HG02885 (cell line): ENCODE data around the gene SGF29.
"Not testable (repeated sequence)": the region's sequence is repeated elsewhere in the genome, so short reads cannot be mapped to it uniquely, and the experiment has no call there.

ENCODE experiments used
- ATAC-seq: cut with Tn5 transposase; IDR thresholded peaks from one replicate; pipeline ENCODE4 v1.9.1; 2021; ENCODE audit warnings: mild to moderate bottlenecking; ENCODE audit not compliant: unreplicated experiment, poor library complexity

Gene SGF29

DNA sequence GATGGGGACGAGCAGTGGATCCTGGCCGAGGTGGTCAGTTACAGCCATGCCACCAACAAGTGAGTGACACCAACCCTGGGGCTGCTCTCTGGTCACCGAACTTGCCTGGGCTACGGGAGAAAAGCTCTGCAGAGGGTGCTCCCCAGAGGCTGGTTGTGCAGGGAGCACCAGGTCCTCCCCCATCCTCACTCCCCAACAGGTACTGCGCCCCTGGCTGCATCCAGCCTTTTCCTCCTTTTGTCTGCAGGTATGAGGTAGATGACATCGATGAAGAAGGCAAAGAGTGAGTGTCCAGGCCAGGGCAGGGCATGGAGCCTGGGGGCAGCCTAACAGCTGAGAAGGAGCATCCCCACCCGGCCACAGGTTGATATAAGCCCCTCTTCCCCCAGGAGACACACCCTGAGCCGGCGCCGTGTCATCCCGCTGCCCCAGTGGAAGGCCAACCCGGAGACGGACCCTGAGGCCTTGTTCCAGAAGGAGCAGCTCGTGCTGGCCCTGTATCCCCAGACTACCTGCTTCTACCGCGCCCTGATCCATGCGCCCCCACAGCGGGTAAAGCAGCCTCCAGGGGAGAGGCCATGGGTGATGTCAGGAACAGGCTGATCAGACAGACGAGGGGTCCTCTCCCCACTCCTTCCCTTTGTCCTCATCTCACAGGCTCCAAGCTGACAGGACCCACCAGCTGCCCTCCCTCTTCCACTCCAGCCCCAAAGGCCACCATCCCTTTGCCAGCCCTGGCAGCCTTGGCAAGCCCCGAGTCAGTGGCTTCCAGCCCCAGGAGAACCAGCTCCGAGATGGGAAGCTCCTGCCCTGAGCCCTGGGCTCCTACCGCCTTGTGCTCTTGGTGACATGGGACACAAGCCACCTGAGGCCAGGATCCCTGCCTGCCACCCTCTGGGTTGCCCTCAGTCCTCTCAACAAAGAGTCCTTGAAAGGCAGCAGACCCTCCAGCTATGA, 36.9 kb downstream of the SGF29 start:
- no peak for ATAC-seq

DNA sequence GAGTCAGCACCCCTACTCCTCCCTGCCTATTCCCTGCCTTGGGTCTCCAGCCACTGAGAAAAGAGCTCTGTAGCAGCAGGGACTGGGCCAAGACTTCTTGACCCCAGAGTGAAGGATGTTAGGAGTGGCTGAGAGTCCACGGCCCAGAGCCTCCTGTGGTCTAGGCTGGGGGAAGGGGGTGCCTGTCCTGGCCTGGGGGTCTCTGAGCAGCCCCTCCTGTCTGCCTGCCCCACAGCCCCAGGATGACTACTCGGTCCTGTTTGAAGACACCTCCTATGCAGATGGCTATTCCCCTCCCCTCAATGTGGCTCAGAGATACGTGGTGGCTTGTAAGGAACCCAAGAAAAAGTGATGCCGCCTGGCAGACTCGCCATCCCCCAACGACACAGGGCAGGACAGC, 37.6 kb downstream of the SGF29 start:
- ATAC-seq = no peak

DNA sequence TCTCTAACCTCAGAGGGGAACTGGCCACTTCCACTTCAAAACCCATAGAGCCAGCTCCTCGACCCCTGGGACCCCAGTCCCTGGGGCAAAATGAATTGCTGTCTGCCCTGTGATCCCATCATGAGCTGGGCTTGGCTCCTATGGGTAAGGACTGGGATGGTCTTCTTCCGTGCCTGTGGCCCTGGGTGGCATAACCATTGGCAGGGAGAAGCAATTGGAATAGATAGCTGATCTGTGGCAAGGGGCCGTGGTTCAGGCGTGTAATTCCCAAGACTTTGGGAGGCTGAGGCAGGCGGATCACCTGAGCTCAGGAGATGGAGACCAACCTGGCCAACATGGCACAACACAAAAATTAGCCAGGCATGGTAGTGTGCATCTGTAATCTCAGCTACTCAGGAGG, 38.8 kb downstream of the SGF29 start:
- ATAC-seq = no peak

DNA sequence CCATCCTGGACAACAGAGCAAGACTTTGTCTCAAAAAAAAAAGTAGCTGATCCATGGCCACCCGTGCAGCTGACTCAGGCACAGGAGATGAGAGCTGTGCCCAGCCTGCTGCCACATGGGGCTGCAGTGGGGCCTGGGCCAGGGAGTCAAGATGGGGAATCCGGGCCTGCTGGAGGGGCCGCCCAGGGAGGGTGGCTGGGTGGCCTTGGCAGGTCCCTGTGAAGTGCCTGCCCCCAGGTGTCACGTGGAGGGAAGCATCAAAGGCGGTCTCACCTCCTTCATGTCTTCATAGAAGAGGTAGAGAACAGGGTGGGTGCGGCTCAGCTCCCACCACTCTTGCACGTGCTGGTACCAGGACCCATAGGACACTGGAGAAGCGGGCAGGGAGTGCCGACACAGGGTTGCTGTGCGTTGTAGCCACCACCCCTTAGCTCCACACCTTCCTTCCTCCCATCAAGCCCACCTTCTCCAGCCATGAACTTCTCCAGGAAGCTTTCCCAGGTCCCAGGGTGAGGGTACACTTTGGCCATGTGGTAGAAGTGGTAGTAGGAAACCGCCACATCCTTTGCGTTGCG, 39.3 kb downstream of the SGF29 start:
- ATAC-seq = no peak

DNA sequence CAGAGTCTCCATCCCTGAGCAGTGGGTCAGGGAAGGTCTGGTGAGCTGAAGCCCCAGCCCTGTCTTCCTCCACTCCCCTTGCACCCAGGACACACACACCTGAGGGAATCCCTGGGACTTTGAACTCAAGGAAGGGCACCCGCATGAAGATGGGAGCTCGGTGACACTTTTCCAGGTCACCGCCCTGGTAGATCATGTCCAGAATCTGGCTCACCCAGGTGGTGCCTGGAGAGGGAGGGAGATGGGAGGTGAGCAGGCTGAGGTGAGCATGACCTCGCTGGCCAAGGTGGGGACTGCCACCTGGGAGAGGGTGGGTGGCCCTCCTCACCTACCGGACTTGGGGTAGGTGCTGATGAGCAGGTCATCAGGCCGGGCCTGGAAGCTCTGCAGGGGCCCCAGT, 41.7 kb downstream of the SGF29 start:
- ATAC-seq = not testable (repeated sequence)

DNA sequence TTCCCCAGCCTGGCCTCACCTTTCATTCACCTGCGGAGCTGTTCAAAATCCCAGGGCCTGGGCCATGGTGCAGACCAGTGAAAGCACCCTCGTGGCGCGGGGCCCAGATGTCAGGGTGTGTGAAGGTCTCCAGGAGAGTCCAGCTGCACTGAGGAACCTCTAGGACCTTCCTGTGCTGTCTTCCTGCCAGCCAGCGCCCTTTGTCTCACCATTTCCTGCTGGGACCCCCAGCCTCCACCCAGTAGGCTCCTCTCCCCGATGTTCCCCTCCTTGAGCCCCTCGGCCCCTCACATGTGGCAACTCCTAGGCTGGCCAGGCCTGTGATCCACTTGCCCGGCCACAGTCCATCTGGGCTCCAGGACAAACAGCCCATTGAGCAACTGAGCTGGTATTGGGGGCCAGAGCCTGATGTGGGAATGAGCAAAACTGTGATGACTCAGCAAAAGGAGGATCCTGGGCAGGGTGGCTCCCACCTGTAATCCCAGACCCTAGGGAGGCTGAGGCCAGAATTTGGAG, 42.5 kb downstream of the SGF29 start:
- no peak for ATAC-seq

DNA sequence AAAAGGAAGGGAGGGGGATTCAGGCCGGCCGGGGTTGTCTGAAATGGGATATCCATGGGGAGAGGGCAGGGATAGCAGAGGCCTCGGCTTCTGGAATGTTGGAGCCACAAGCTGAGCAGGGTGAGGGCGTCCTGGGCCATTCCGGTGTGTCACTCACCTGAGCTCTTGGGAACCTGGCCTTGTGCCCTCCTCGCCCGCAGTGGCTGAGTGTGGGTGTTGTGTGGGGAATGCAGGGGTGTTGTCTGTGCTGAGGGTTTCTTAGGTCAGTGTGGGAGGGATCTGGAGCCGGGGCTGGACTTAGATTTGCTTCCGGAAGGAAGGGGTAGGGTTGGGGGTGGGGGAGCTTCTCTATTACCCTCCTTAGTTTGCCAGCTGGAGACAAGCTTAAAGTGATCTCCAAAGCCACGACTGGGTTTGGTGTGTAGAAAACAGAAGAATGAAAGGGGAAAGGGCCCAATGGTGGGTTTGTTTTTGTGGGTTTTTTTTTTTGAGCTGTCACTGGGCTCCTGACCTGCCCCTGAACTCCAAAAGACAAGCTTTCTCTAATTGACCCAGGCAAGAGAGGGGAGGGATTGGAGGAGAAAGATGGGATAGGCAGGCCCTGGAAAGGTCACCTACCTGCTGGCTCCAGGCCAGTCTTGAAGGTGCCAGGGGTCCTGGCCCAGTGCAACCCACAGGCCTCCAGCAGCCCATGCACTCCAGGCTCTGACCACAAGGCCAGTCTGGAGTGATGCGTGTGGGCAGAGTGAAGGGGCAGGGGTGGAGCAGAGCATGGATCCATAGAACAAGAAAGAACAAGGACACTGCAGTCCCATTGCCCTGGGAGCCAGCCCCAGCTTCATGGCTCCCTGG, 43.3 kb downstream of the SGF29 start, which contains the start of gene SULT1A2:
TSS of gene SULT1A2 (minus strand) at position 211 of the 852 bp plus-strand sequence. CDS start 1,120 bp downstream, outside the sequence.
- no peak for ATAC-seq

DNA sequence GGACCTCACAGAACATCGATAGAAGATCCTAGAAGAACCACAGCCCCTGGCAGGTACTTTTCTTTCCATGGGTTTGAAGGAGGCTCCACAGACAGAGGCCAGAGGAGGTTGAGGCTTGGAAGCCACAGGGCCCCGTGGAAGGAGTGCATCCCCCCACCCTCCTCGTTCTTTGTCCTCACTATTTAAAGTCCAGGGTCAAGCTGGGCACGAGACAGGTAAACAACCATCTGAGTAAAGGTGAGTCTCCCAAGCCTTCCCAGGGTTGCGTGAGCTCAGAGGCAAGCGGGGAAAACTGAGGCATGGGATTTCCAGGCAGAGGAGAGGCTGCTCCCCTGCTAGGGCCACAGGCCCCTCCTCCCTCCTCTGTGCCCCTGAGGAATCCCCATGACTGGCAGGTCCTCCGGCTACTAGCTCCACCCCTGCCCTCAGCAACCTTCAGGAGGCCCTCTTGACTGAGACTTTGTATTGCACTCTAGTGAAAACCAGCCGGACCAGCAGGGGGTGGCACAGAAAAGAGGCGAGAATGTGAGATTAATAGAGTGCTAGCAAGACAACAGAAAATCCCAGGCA, 44.1 kb downstream of the SGF29 start:
- no peak for ATAC-seq

DNA sequence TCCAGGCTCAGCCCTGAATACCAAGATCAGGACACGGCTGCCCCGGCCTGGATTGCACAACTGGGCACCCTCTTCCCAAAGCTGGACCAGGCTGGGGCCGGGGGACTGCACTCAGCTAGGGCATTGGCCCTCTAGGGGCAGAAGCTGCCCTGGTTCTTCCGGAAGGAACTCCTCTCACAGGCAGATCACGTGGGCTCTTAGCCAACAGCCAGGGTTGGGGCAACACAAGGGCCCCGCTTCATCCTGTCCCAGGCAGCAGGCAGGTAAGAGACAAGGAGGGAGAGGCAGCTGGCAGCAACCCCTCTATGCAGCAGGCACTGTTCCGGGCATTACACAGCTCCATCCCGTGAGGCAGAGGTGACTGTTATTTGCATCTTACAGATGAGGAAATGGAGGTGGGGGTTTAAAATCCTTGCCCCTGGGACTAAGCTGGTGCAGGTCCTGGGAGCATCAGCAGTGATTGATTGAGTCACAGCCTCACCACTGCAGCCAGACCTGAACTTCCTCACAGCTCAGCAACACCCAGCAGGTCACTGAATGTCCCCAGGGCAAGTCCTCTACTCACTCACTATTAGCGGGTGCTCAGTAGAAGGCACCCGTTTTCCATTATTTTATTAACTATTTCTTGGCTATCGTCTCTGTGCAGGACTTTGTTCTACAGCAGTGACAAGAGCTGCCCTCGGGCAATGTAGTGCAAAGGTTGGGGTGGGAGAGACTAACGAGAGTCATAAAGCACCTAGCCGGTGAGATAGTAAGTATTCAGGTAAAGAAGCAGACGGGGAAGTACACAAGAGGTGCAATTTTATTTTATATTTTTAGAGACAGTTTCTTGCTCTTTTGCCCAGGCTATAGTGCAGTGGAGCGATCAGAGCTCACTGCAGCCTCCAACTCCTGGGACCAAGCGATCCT, 45.9 kb downstream of the SGF29 start:
- not testable (repeated sequence) for ATAC-seq

DNA sequence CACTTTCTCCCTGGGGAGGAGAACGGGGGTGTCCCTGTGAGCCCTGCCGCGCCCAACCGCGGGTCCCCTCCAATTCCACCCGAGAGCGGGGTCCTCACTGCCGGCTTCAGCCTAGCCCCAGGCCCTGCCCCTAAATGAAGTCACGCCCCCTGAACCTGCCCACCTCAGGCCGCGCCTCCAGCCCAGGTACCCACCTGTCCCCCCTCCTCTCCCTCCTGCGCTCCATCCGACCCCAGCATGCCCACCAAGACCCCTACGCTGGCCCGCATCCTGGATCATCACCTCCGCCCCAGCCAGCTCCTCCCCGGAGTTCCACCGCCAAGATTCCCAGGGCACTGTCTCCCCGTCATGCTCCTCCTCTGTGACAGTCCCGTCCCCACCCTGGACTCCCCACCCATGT, 47.2 kb downstream of the SGF29 start:
- not testable (repeated sequence) for ATAC-seq

DNA sequence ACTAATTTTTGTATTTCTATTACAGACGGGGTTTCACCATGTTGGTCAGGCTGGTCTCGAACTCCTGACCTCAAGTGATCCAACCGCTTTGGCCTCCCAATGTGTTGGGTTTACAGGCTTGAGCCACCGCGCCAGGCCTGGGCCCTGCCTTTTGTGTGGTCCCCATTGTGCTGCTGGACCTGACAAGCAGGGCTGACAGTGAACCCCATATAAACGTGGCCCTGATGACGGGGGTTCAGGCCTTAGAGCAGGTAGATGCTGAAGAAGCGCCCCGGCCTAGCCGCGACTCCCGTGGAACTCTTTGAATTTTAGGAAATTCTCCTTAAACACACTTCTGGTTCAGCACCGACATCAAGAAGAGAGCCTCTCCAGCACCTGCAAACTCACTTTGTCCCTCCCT, 47.9 kb downstream of the SGF29 start:
- not testable (repeated sequence) for ATAC-seq

DNA sequence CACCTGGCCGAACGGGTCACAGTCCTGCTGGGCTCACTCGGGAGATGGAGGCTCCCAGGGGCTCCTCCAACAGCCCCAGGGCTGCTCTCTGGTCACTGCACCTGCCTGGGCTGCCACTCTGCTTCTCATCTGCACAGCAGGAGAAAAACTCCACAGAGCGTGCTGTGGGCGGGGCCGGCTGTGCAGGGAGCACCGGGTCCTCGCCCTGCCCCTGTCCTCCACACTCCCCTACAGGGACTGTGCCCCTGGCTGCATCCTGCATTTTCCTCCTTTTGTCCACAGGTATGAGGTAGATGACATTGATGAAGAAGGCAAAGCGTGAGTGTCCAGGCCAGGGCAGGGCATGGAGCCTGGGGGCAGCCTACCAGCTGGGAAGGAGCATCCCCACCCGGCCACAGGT, 48.3 kb downstream of the SGF29 start:
- not testable (repeated sequence) for ATAC-seq

DNA sequence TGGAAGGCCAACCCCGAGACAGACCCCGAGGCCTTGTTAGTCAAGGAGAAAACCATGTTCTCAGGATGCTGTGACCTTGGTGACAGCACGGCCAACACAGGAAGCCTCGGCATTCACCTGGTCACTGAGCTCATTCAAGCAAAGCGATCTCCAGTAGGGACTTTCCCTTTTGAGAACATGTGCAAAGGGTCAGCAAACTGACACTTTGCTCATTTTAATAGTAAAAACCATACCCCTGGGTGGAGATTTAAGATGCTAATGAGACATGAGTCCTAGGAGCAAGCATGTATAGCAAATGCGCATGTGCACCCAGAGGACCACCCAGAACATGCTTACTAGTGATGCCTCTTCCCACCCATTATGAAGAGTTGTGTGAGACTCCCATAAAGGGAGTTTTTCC, 48.8 kb downstream of the SGF29 start:
- no peak for ATAC-seq

DNA sequence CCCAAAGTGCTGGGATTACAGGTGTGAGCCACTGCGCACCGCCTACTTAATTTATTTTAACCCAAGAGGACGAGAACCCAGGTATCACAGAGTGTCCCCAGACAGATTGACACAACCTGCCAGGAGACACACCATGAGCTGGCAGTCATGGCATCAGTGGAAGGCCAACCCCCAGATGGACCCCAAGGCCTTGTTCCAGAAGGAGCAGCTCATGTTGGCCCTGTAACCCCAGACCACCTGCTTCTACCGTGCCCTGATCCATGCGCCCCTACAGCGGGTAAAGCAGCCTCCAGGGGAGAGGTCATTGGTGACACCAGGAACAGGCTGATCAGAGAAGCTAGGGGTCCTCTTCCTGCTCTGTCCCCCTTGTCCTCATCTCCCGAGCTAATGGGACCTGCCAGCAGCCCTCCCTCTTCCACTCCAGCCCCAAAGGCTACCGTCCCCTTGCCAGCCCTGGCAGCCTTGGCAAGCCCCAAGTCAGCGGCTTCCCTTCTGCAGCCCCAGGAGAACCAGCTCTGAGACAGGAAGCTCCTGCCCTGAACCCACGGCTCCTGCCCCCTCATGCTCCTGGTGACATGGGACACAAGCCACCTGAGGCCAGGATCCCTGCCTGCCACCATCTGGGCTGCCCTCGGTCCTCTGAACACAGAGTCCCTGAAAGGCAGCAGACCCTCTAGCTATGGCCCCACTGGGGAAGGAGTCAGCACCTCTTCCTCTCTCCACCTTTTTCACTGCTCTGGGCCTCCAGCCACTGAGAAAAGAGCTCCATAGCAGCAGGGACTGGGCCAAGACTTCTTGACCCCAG, 49.9 kb downstream of the SGF29 start:
- no peak for ATAC-seq

DNA sequence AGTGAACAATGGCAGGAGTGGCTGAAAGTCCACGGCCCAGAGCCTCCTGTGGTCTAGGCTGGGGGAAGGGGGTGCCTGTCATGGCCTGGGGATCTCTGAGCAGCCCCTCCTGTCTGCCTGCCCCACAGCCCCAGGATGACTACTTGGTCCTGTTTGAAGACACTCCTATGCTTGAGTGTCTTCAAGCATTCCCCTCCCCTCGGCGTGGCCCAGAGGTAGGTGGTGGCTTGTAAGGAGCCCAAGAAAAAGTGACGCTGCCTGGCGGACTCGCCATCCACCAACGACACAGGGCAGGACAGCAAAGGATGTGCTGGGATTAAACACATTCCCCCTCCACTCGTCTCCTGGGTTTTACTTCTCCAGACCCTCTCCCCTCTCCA, 50.5 kb downstream of the SGF29 start:
- no peak for ATAC-seq

DNA sequence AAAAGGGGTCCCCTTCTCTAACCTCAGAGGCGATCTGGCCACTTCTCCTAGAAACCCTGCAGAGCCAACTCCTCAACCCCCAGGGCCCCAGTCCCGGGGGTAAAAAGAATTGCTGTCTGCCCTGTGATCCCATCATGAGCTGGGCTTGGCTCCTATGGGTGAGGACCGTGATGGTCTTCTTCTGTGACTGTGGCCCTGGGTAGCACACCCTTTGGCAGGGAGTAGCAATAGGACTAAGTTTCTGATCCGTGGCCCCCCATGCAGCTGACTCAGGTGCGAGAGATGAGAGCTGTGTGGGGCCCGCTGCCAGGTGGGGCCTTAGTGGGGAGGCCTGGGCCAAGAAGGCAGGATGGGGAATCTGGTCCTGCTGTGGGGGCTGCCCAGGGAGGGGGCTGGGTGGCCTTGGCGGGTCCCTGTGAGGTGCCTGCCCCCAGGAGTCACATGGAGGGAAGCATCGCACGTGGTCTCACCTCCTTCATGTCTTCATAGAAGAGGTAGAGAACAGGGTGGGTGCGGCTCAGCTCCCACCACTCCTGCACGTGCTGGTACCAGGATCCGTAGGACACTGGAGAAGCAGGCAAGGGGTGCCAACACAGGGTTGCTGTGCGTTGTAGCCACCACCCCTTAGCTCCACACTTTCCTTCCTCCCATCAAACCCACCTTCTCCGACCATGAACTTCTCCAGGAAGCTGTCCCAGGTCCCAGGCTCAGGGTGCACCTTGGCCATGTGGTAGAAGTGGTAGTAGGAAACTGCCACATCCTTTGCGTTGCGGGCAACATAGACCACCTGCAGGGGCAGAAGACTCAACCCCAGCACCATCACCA, 52.8 kb downstream of the SGF29 start:
- no peak for ATAC-seq

DNA sequence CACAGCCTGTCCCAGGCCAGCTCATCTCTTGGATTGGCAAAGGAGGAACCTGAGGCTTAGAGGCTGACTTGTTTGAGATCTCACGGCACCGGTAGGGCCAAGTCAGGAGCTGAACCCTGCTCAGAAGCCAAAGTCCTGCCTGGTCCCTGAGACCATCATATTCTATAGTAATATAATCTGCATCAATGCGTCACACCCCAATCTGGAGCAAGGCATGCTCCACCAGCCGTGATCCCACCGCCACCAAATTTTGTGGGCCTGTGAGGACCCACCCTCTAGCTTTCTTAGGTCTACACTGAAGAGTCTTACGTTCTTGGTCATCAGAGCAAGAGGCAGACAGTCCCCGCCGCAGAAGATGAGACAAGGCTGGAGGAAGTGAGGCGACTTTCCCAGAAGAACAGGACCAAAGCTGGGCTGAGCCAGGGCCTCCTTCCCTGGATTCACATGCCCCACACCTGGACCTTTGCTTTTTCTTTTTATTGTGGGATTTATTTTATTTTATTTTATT, 53.5 kb downstream of the SGF29 start:
- no peak for ATAC-seq
